HG02642 (cell line): ENCODE results near the gene AP1B1.

Experiments used
- ATAC-seq: cut with Tn5 transposase; IDR thresholded peaks from one replicate; pipeline ENCODE4 v1.9.1; 2021; ENCODE audit warnings: mild to moderate bottlenecking; ENCODE audit not compliant: unreplicated experiment, poor library complexity

The AP1B1 gene

GRCh38 chr22:29302681-29303465, 85.5 kb downstream of the AP1B1 start:
- no peak for ATAC-seq

- ATAC-seq: no peak
Observed at GRCh38 chr22:29302402-29302680, 86.0 kb downstream of the AP1B1 start.

GRCh38 chr22:29301716-29302401, 86.5 kb downstream of the AP1B1 start:
- no peak for ATAC-seq

- no peak for ATAC-seq
Observed at GRCh38 chr22:29300807-29301601, 87.4 kb downstream of the AP1B1 start.

- no peak for ATAC-seq
Observed at GRCh38 chr22:29300467-29300806, 87.9 kb downstream of the AP1B1 start.

- ATAC-seq: no peak
Observed at GRCh38 chr22:29299136-29299900, 89.1 kb downstream of the AP1B1 start.

GRCh38 chr22:29298641-29299040, 89.7 kb downstream of the AP1B1 start:
- no peak for ATAC-seq

GRCh38 chr22:29292379-29292778, 96.0 kb downstream of the AP1B1 start:
- ATAC-seq: no peak

- ATAC-seq: no peak
Observed at GRCh38 chr22:29291215-29291614, 97.2 kb downstream of the AP1B1 start.

GRCh38 chr22:29290061-29290460, 98.3 kb downstream of the AP1B1 start:
- ATAC-seq: no peak

- ATAC-seq: no peak
Observed at GRCh38 chr22:29288837-29289236, 99.5 kb downstream of the AP1B1 start.

GRCh38 chr22:29284196-29284595, 104.2 kb downstream of the AP1B1 start:
- ATAC-seq: no peak

- no peak for ATAC-seq
Observed at GRCh38 chr22:29277927-29278326, 110.4 kb downstream of the AP1B1 start.
